CD4-positive, alpha-beta memory T cell (primary cell): ENCODE measurements around the gene TELO2. TPM values are rescaled to one million over a fixed set of nuclear protein-coding genes. Genes with fewer than 3 reads are reported as not detected.
A peak's percentile ranks its signal among the peaks of the same experiment; 100 is the strongest.

Experiments used
- CTCF ChIA-PET: fragments of 350-600 bp; sonication (Branson Sonifier 250); formaldehyde crosslinking; loops from one replicate; lab custom pipeline; 2021; ENCODE audit warnings: inconsistent platforms; ENCODE audit not compliant: partially characterized antibody; lab: Charles Lee
- POLR2A ChIA-PET: fragments of 350-600 bp; sonication (Branson Sonifier 250); formaldehyde crosslinking; loops from one replicate; lab custom pipeline; 2021; ENCODE audit not compliant: partially characterized antibody; lab: Charles Lee
- DNase-seq, 5 donors: peaks; one replicate each; pipeline versions ENCODE4 v3.0.0 to v3.0.0-alpha.2; 2020 to 2022; ENCODE audit warnings: mixed read lengths in 1 of 5
- H3K27ac ChIP-seq: one replicate; pipeline ENCODE4 v1.7.0; 2013; ENCODE audit warnings: low read depth, low read length
- H3K27me3 ChIP-seq: 2 replicates; pipeline ENCODE4 v1.7.0; 2013; ENCODE audit warnings: mild to moderate bottlenecking, low read length, moderate library complexity; ENCODE audit not compliant: insufficient read depth
- H3K36me3 ChIP-seq: 2 replicates; pipeline ENCODE4 v1.7.0; 2013; ENCODE audit warnings: mild to moderate bottlenecking, low read length, moderate library complexity; ENCODE audit not compliant: insufficient read depth
- H3K4me1 ChIP-seq: 2 replicates; pipeline ENCODE4 v1.7.0; 2013; ENCODE audit warnings: mild to moderate bottlenecking, low read length, moderate library complexity; ENCODE audit not compliant: insufficient read depth
- H3K4me3 ChIP-seq, 2 donors: one replicate each; pipeline ENCODE4 v1.7.0; 2013; ENCODE audit warnings: low read length in 2 of 2, mild to moderate bottlenecking in 1 of 2
- H3K9me3 ChIP-seq, 2 donors: one replicate each; pipeline ENCODE4 v1.7.0; 2013; ENCODE audit warnings: low read length in 2 of 2, control low read depth in 1 of 2; ENCODE audit not compliant: control insufficient read depth in 1 of 2
- H3K27ac Mint-ChIP-seq, 7 donors: one replicate each; pipeline ENCODE4 v1.8.0; 2020 to 2021; ENCODE audit warnings: mixed read lengths in 7 of 7, mild to moderate bottlenecking in 6 of 7, inconsistent platforms in 3 of 7, moderate library complexity in 3 of 7
- H3K27me3 Mint-ChIP-seq, 2 donors: one replicate each; pipeline ENCODE4 v1.8.0; 2020 to 2021; ENCODE audit warnings: mixed read lengths in 2 of 2
- H3K36me3 Mint-ChIP-seq, 2 donors: one replicate each; pipeline ENCODE4 v1.8.0; 2020 to 2021; ENCODE audit warnings: mixed read lengths in 2 of 2, inconsistent platforms in 1 of 2, mild to moderate bottlenecking in 1 of 2
- H3K4me1 Mint-ChIP-seq, 4 donors: one replicate each; pipeline ENCODE4 v1.8.0; 2020 to 2021; ENCODE audit warnings: mixed read lengths in 4 of 4, mild to moderate bottlenecking in 1 of 4
- H3K4me3 Mint-ChIP-seq, 8 donors: one replicate each; pipeline ENCODE4 v1.8.0; 2020 to 2021; ENCODE audit warnings: mixed read lengths in 8 of 8, mild to moderate bottlenecking in 7 of 8, moderate library complexity in 6 of 8, inconsistent platforms in 3 of 8
- H3K9me3 Mint-ChIP-seq, 8 donors: one replicate each; pipeline ENCODE4 v1.8.0; 2020 to 2021; ENCODE audit warnings: mixed read lengths in 8 of 8, mild to moderate bottlenecking in 5 of 8, inconsistent platforms in 3 of 8, moderate library complexity in 1 of 8
- intact Hi-C: fragments of 100-400 bp; cut with micrococcal nuclease; formaldehyde crosslinking; loops from one replicate; pipeline ENCODE4 v1.15.1; 2023
- polyA plus RNA-seq, 2 donors: library from polyadenylated mRNA; unstranded; fragments of 300-500 nt; fragmentation: Illumina TruSeq; gene quantifications; one replicate each; pipeline ENCODE4 v1.2.3, GENCODE V29; 2021
- total RNA-seq, 2 experiments: library from RNA; stranded (reverse); gene quantifications; one replicate each; pipeline ENCODE4 v1.2.3, GENCODE V29; 2021

TELO2 gene
- total and polyA plus RNA-seq, 4 experiments from 2014 or later = 11.3 to 56.0 (median 34.9) TPM

DNA sequence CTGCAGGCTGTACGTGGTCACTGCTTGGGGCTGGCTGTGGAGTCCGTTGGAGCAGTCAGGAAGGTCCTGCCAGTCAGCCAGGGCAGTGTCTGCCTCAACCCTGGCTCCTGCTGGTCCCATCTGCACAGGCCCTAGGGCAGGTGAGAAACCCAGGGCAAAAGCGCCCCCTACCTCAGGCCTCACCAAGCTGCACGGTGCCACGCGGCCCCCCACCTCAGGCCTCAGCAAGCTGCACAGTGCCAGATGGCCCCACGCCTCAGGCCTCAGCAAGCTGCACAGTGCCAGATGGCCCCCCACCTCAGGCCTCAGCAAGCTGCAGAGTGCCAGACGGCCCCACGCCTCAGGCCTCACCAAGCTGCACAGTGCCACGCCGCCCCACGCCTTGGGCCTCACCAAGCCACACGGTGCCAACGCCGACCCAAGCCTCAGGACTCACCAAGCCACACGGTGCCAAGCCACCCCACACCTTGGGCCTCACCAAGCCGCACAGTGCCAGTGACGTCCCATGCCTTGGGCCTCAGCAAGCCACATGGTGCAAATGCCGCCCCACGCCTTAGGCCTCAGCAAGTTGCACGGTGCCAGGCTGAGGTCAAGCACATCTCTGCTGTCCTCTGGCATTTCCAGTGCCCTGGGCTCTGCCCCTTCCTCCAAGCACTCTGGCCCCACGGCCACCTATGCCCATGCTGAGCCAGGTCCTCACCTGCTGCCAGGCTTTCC is 45.8 kb downstream of the TELO2 start:
- intact Hi-C loops = loop anchor here (5.0 kb wide), 2 partner anchors 73 to 117 kb away; partner anchors contain the start of genes CRAMP1, IFT140 and UQCC4
- Mint-ChIP-seq H3K4me3 (peak overlapping the region; percentile 15 to 100 (median 81)), H3K4me1 (peaks cover 35 to 85% (median 61%) of the 10 kb centered on the region in 4 donors), H3K9me3 (no peaks in the 10 kb centered on the region), H3K27me3 (no peaks in the 10 kb centered on the region), H3K27ac (peak overlapping the region in 6 of 7 donors; percentile 7 to 94 (median 74)), H3K36me3 (peaks cover 39 to 72% of the 10 kb centered on the region in 2 donors)
- Histone ChIP-seq H3K9me3 (no peaks in the 10 kb centered on the region), H3K4me3 (no peak overlapping the region), H3K36me3 (peaks cover 52% of the 10 kb centered on the region), H3K27ac (no peak overlapping the region), H3K4me1 (peaks cover 73% of the 10 kb centered on the region), H3K27me3 (no peaks in the 10 kb centered on the region)
- ChIA-PET CTCF (interaction anchor here (0.6 to 2.2 kb wide), 5 partner anchors 9 to 110 kb away, joined by 3 to 5 read pairs (median 4); partner anchors contain the start of genes CRAMP1, IFT140 and TELO2), POLR2A (interaction anchor here (0.7 to 5.3 kb wide), 13 partner anchors 8 to 167 kb away, joined by 3 to 30 read pairs (median 5); partner anchors contain the start of genes IFT140, JPT2, MAPK8IP3 and TELO2)
- DNase-seq = peak in 2 of 5 donors; percentile 21 to 30

DNA sequence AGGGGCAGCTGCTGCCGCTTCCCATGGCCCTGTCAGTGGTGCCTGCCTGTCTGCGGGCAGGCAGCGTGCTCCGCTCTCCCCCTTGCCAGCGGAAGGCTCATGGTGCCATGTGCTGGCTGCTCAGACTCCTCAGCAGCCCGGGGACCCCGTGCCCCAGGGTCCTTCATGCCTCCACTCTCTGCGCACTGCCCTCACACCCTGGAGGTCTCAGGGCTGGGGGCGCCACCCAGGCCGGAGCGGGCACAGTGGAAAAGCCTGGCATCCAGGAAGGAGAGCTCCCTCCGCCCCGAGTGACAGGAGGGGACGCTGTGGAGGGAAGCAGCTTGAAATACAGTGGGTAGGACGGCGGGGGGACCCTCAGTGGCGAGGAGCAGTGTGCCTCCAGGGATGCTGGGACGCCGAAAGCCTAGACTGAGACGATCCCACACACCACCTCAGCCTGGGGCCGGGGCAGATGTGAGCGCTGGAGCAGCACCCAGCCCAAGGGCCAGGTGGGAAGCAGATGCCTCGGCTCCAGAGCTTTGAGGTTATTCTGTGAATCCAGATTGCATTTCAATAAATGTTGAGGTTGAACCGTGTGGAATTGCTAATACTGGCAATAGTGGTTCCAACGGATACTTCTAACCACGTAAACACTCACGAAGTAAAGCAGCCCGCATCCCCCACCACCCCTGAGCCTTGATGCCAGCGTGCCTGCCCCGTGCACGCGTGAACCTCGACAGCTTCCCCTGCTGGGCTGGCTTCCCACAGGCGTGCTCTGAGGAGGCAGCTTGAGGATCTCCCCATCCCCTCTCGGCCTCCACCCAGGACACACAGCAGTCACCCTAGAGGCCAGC is 46.8 kb downstream of the TELO2 start:
- CTCF ChIA-PET = no interaction called here

DNA sequence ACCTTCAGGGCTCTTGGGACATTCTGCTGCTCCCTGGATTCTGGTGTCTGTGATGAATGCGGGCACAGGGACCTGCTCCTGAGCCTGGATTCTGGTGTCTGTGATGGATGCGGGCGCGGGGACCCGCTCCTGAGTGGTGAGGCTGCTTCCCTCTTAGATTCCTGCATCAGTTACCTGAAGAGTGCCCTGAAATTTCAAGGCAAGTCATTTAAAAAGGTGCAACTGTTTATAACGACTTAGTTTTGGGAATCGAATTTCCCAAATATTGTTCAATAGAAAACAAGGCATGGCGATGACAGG is 47.3 kb downstream of the TELO2 start:
- Histone ChIP-seq H3K4me1 (peaks cover 86% of the 10 kb centered on the region), H3K9me3 (no peaks in the 10 kb centered on the region), H3K36me3 (peaks cover 57% of the 10 kb centered on the region), H3K27ac (no peak overlapping the region), H3K4me3 (no peak overlapping the region), H3K27me3 (no peaks in the 10 kb centered on the region)
- POLR2A ChIA-PET = interaction anchor here (1.2 to 1.4 kb wide), 2 partner anchors 20 to 70 kb away, joined by 3 to 4 read pairs; no protein-coding TSS in a partner anchor
- peaks cover 35 to 70% of the 10 kb centered on the region in 2 donors for H3K36me3 Mint-ChIP-seq
- no peaks in the 10 kb centered on the region for H3K9me3 Mint-ChIP-seq
- H3K4me1 Mint-ChIP-seq = peaks cover 38 to 90% (median 69%) of the 10 kb centered on the region in 4 donors
- peak overlapping the region in 6 of 8 donors; percentile 26 to 65 (median 46) for H3K4me3 Mint-ChIP-seq
- DNase-seq = no peak
- intact Hi-C loops = no loop called here
- peak overlapping the region in 6 of 7 donors; percentile 36 to 69 (median 62) for H3K27ac Mint-ChIP-seq
- H3K27me3 Mint-ChIP-seq = no peaks in the 10 kb centered on the region
- CTCF ChIA-PET = no interaction called here

More for the DNA sequence above, 46.8 kb downstream of the TELO2 start:
- no peak for DNase-seq
- no peaks in the 10 kb centered on the region for H3K9me3 ChIP-seq
- H3K27ac Mint-ChIP-seq = peak overlapping the region in 3 of 7 donors; percentile 19 to 69 (median 68)
- H3K4me1 Mint-ChIP-seq = peaks cover 35 to 90% (median 65%) of the 10 kb centered on the region in 4 donors
- intact Hi-C loops = loop anchor here (5.0 kb wide), 2 partner anchors 72 to 118 kb away; partner anchors contain the start of genes CRAMP1, IFT140 and UQCC4
- H3K4me3 ChIP-seq = no peak overlapping the region
- POLR2A ChIA-PET = interaction anchor here (1.2 to 5.3 kb wide), 4 partner anchors 13 to 71 kb away, joined by 3 to 30 read pairs (median 8); partner anchors contain the start of gene TELO2
- H3K4me1 ChIP-seq = peaks cover 80% of the 10 kb centered on the region
- H3K4me3 Mint-ChIP-seq = peak overlapping the region in 3 of 8 donors; percentile 46 to 56 (median 52)
- no peaks in the 10 kb centered on the region for H3K9me3 Mint-ChIP-seq
- H3K27ac ChIP-seq = no peak overlapping the region
- H3K27me3 Mint-ChIP-seq = no peaks in the 10 kb centered on the region
- H3K36me3 Mint-ChIP-seq = peaks cover 37 to 70% of the 10 kb centered on the region in 2 donors
- H3K36me3 ChIP-seq = peaks cover 54% of the 10 kb centered on the region
- H3K27me3 ChIP-seq = no peaks in the 10 kb centered on the region

DNA sequence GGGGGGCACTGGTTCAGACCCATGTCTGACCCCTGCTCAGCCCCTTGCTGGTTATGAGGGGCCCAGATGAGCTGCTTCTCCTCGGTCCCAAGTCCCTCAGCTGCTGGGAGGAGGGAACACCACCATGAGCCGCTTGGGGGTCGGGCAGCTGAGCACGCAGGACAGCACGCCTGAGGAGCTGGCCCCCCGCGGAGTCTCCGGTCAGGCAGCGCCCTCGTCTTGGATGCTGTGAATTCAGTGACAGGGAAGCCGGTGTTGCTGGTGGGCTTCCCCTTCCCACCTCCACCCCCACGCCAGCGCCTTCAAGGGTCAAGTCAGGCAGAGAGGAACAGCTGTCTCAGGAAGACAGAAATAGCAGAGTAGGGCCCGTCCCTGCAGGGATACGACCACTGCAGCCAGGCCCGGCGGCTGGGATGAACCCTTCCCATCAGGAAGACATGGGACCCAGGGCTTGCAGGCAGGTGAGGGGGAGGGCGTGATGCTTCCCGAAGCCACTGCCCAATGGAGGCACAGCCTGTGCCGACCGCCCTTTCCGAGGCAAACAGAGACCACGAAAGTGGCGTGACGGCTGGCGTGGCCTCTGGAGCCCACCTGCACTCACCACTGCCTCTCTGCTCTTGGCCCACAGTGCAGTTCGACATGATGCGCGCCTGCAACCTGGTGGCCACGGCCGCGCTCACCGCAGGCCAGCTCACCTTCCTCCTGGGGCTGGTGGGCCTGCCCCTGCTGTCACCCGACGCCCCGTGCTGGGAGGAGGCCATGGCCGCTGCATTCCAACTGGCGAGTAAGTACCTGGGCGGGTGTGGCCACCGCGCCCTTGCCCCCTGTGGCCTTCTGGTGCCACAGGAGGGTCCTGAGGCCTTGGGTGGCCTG is 48.4 kb downstream of the TELO2 start:
- ChIA-PET POLR2A (interaction anchor here (0.9 to 1.7 kb wide), 5 partner anchors 8 to 70 kb away, joined by 3 to 5 read pairs (median 4); partner anchors contain the start of genes CRAMP1, IFT140 and TMEM204), CTCF (no interaction called here)
- intact Hi-C loops = loop anchor here (2.0 kb wide), 1 partner anchor 15 kb away; no protein-coding TSS in a partner anchor
- Mint-ChIP-seq H3K9me3 (no peaks in the 10 kb centered on the region), H3K36me3 (peaks cover 32 to 70% of the 10 kb centered on the region in 2 donors), H3K27ac (peak overlapping the region in 2 of 7 donors; percentile 70 to 80), H3K27me3 (no peaks in the 10 kb centered on the region), H3K4me1 (peaks cover 43 to 90% (median 72%) of the 10 kb centered on the region in 4 donors), H3K4me3 (no peak overlapping the region)
- H3K4me3 ChIP-seq = no peak overlapping the region
- no peak overlapping the region for H3K27ac ChIP-seq
- H3K4me1 ChIP-seq = peaks cover 87% of the 10 kb centered on the region
- peaks cover 47% of the 10 kb centered on the region for H3K36me3 ChIP-seq
- H3K27me3 ChIP-seq = no peaks in the 10 kb centered on the region
- H3K9me3 ChIP-seq = no peaks in the 10 kb centered on the region
- no peak for DNase-seq

DNA sequence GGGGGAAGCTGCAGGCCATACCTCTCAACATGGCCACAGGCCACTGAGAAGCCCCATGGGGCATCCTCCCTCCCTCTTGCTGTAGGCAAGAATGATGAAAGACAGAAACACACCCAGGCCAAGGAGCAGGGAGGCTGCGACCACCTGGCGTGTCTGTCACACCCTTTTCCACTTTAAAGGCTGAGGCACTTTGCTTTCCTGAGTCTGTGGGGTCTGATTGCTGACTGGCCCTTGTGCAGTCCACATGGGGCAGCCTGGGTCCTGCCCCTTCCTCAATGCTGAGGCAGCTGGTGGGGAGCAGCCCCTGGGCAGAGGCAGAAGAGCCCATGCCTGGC is 49.0 kb downstream of the TELO2 start:
- H3K27ac Mint-ChIP-seq = peak overlapping the region in 3 of 7 donors; percentile 19 to 85 (median 80)
- H3K36me3 ChIP-seq = peaks cover 41% of the 10 kb centered on the region
- peak overlapping the region in 3 of 8 donors; percentile 15 to 21 (median 20) for H3K4me3 Mint-ChIP-seq
- no peak for DNase-seq
- no peak overlapping the region for H3K4me3 ChIP-seq
- intact Hi-C loops = loop anchor here (2.0 kb wide), 1 partner anchor 15 kb away; no protein-coding TSS in a partner anchor
- H3K4me1 Mint-ChIP-seq = peaks cover 37 to 90% (median 69%) of the 10 kb centered on the region in 4 donors
- H3K27ac ChIP-seq = no peak overlapping the region
- peaks cover 26 to 69% of the 10 kb centered on the region in 2 donors for H3K36me3 Mint-ChIP-seq
- H3K27me3 ChIP-seq = no peaks in the 10 kb centered on the region
- H3K4me1 ChIP-seq = peaks cover 87% of the 10 kb centered on the region
- ChIA-PET CTCF (no interaction called here), POLR2A (interaction anchor here (0.9 to 1.7 kb wide), 4 partner anchors 9 to 70 kb away, joined by 3 to 5 read pairs (median 4); partner anchors contain the start of genes CRAMP1, IFT140 and TMEM204)
- H3K9me3 Mint-ChIP-seq = no peaks in the 10 kb centered on the region
- H3K27me3 Mint-ChIP-seq = no peaks in the 10 kb centered on the region
- no peaks in the 10 kb centered on the region for H3K9me3 ChIP-seq

DNA sequence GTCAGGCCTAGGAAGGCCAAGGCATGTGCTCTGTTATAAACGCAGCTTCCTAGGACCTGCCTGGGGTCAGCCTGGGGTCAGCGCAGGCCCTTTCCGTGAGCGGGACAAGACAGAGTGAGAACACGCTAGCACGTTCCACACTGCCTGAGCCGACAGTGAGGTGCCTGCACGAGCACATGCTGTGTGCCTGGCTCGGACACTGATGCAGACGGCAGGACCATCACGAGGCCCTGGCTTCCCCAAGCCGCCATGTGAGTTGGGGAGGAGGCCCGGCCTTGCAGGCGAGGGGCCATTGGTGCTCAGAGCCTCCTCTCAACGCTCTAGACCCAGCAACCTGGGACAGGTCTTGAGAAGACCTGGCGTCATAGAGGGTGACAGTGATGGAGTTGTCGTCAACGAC is 49.4 kb downstream of the TELO2 start:
- intact Hi-C loops = loop anchor here (2.0 kb wide), 1 partner anchor 14 kb away; no protein-coding TSS in a partner anchor

More for the DNA sequence above, 49.4 kb downstream of the TELO2 start:
- Mint-ChIP-seq H3K27ac (peak overlapping the region in 6 of 7 donors; percentile 21 to 85 (median 80)), H3K4me3 (peak overlapping the region in 7 of 8 donors; percentile 17 to 84 (median 75)), H3K9me3 (no peaks in the 10 kb centered on the region), H3K36me3 (peaks cover 24 to 70% of the 10 kb centered on the region in 2 donors), H3K4me1 (peaks cover 35 to 90% (median 68%) of the 10 kb centered on the region in 4 donors), H3K27me3 (no peaks in the 10 kb centered on the region)
- H3K27me3 ChIP-seq = no peaks in the 10 kb centered on the region
- peak overlapping the region; percentile 42 for H3K27ac ChIP-seq
- no peak overlapping the region for H3K4me3 ChIP-seq
- CTCF ChIA-PET = no interaction called here
- DNase-seq = no peak
- POLR2A ChIA-PET = interaction anchor here (0.9 to 1.7 kb wide), 4 partner anchors 9 to 69 kb away, joined by 3 to 5 read pairs (median 4); partner anchors contain the start of genes CRAMP1, IFT140 and TMEM204
- H3K4me1 ChIP-seq = peaks cover 87% of the 10 kb centered on the region
- H3K36me3 ChIP-seq = peaks cover 37% of the 10 kb centered on the region
- H3K9me3 ChIP-seq = no peaks in the 10 kb centered on the region
